ENCODE results near the gene GPR179.

DNA sequence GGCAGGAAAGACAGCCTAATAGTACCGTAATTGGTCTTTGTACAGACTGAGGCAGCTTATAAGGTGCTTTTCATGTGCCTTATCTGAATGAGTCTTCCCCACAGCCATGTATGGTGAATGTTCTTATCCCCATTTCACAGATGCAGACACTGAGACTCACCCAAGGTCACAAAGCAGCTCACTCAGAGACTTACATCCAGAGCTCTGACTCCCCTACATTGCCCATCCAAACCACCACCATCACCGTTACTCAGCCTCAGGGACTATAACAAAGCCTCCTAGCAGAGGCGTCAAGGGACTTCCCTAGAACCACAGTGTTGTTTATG, 627 bp upstream of the GPR179 start:
- no peak for TF ChIP-seq EZH2 (IDR thresholded peaks at IDR 0.05; ENCODE audit: low read length, missing control alignments)
- TF ChIP-seq, protein P1, sequence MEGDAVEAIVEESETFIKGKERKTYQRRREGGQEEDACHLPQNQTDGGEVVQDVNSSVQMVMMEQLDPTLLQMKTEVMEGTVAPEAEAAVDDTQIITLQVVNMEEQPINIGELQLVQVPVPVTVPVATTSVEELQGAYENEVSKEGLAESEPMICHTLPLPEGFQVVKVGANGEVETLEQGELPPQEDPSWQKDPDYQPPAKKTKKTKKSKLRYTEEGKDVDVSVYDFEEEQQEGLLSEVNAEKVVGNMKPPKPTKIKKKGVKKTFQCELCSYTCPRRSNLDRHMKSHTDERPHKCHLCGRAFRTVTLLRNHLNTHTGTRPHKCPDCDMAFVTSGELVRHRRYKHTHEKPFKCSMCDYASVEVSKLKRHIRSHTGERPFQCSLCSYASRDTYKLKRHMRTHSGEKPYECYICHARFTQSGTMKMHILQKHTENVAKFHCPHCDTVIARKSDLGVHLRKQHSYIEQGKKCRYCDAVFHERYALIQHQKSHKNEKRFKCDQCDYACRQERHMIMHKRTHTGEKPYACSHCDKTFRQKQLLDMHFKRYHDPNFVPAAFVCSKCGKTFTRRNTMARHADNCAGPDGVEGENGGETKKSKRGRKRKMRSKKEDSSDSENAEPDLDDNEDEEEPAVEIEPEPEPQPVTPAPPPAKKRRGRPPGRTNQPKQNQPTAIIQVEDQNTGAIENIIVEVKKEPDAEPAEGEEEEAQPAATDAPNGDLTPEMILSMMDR (conservative IDR thresholded peaks at IDR 0.05 in 1 of 2, IDR thresholded peaks at IDR 0.05 in 1 of 2; ENCODE audit: low read depth in 1 of 2, low read length in 2 of 2): no peak

Data from fibroblast of lung (primary cell).